ENCODE data around the gene JMJD4.
A peak's percentile ranks its signal among the peaks of the same experiment; 100 is the strongest.

JMJD4 gene

GRCh38 chr1:227734856-227735538 lies at the start of gene JMJD4, which contains the start of gene SNAP47:
TSS of gene JMJD4 (minus strand) at chr1:227735302. CDS start at chr1:227735273, 29 bp downstream.
TSS of gene SNAP47 (plus strand) at chr1:227735435. CDS start at chr1:227747737, 12,302 bp downstream.
- DNase-seq, result peak; percentile 87 to 94

- DNase-seq, result no peak
Observed at GRCh38 chr1:227782226-227782625, 47.1 kb upstream of the JMJD4 start.

GRCh38 chr1:227781314-227781930 lies 46.3 kb upstream of the JMJD4 start:
- DNase-seq, result no peak

- DNase-seq, result no peak
Observed at GRCh38 chr1:227780101-227781044, 45.3 kb upstream of the JMJD4 start.

GRCh38 chr1:227779685-227780084 lies 44.6 kb upstream of the JMJD4 start:
- DNase-seq, result no peak

GRCh38 chr1:227779021-227779441 lies 43.9 kb upstream of the JMJD4 start:
- no peak for DNase-seq

- no peak for DNase-seq
Observed at GRCh38 chr1:227778401-227778947, 43.4 kb upstream of the JMJD4 start.

- no peak for DNase-seq
Observed at GRCh38 chr1:227777646-227778045, 42.5 kb upstream of the JMJD4 start.

GRCh38 chr1:227777156-227777555 lies 42.1 kb upstream of the JMJD4 start:
- no peak for DNase-seq

- DNase-seq, result no peak
Observed at GRCh38 chr1:227776331-227776771, 41.2 kb upstream of the JMJD4 start.

GRCh38 chr1:227775841-227776240 lies 40.7 kb upstream of the JMJD4 start:
- no peak for DNase-seq

- DNase-seq, result no peak
Observed at GRCh38 chr1:227774821-227775661, 39.9 kb upstream of the JMJD4 start.

GRCh38 chr1:227774051-227774731 lies 39.1 kb upstream of the JMJD4 start:
- no peak for DNase-seq

- DNase-seq, result no peak
Observed at GRCh38 chr1:227773558-227773957, 38.5 kb upstream of the JMJD4 start.

GRCh38 chr1:227771771-227772170 lies 36.7 kb upstream of the JMJD4 start:
- DNase-seq, result no peak

GRCh38 chr1:227771326-227771725 lies 36.2 kb upstream of the JMJD4 start:
- DNase-seq, result no peak

GRCh38 chr1:227770812-227771211 lies 35.7 kb upstream of the JMJD4 start:
- DNase-seq, result no peak

GRCh38 chr1:227769936-227770494 lies 34.9 kb upstream of the JMJD4 start:
- DNase-seq, result no peak

GRCh38 chr1:227769047-227769935 lies 34.2 kb upstream of the JMJD4 start:
- no peak for DNase-seq

- DNase-seq, result no peak
Observed at GRCh38 chr1:227768640-227769039, 33.5 kb upstream of the JMJD4 start.
